NCI-H2196 treated with DMSO at 0.1 percent for 48 hours (cell line): ENCODE data around the gene EFS.
A peak's percentile ranks its signal among the peaks of the same experiment; 100 is the strongest.

Experiments
- DNase-seq: peaks from one replicate; lab custom pipeline; 2025; ENCODE audit not compliant: unreplicated experiment; lab: John Stamatoyannopoulos, UW

Gene EFS

GRCh38 chr14:23306412-23307145, 58.4 kb downstream of the EFS start, which contains the start of gene BCL2L2:
BCL2L2 (plus strand) TSS chr14:23306833; CDS start chr14:23307768, 935 bp downstream.
- peak; percentile 88 for DNase-seq
